HAP-1 (cell line): Measurements from ENCODE around the gene SFTPD.
A peak's percentile ranks its signal among the peaks of the same experiment; 100 is the strongest.

Experiments used
- DNase-seq, 2 experiments: peaks; one replicate each; pipeline ENCODE4 v3.0.0-alpha.2; 2016 to 2020; ENCODE audit warnings: low spot score in 2 of 2
- H3K27me3 ChIP-seq: fragments of 250-450 bp; sonication (Bioruptor Pico); 2 replicates; pipeline ENCODE4 v1.5.1; 2020; ENCODE audit warnings: low read depth, mild to moderate bottlenecking, moderate library complexity
- H3K36me3 ChIP-seq: fragments of 250-450 bp; sonication (Bioruptor Pico); replicated peaks from 2 replicates; pipeline ENCODE4 v1.5.1; 2020; ENCODE audit warnings: mild to moderate bottlenecking
- H3K4me1 ChIP-seq: fragments of 250-450 bp; sonication (Bioruptor Pico); 2 replicates; pipeline ENCODE4 v1.5.1; 2020; ENCODE audit warnings: mild to moderate bottlenecking
- H3K4me3 ChIP-seq: fragments of 250-450 bp; sonication (Bioruptor Pico); 2 replicates; pipeline ENCODE4 v1.5.1; 2020; ENCODE audit warnings: mild to moderate bottlenecking, moderate library complexity
- H3K9me3 ChIP-seq: fragments of 250-450 bp; sonication (Bioruptor Pico); 2 replicates; pipeline ENCODE4 v1.5.1; 2020; ENCODE audit warnings: mild to moderate bottlenecking, moderate library complexity
- in situ Hi-C: fragments of 300-500 bp; cut with MboI; formaldehyde crosslinking; loops from 3 replicates; pipeline ENCODE4 v1.14.3; 2020; ENCODE audit warnings: low sequenced_read_pairs, inconsistent platforms, mixed read lengths

SFTPD gene

GRCh38 chr10:79941146-79941545 lies 7.8 kb downstream of the SFTPD start:
- in situ Hi-C loops, result loop anchor here (25.0 kb wide), 1 partner anchor 554 kb away; no protein-coding TSS in a partner anchor
- Histone ChIP-seq H3K36me3 (no peaks in the 10 kb centered on the region), H3K9me3 (no peaks in the 10 kb centered on the region), H3K27me3 (no peaks in the 10 kb centered on the region), H3K4me1 (no peaks in the 10 kb centered on the region), H3K4me3 (no peak overlapping the region)
- no peak for DNase-seq

DNA sequence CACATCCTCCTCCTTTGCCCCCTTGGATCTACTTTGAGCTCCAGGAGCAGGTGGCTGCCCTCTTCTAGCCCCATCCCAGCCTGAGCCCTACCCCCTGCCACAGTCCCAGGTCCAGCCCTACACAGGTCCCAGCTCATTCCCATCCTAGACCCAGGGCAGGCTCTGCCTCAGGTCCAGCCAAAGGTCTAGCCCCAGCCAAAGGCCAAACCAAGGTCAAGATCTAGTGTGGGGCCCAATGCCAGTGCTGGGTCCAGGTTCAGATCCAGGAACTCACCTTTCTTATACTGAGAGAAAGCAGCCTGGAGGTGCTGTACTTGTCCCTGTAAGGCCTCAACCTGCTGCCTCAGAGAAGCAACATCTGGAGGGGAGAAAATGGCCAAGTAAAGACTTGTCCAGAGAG lies 8.5 kb downstream of the SFTPD start:
- Histone ChIP-seq H3K9me3 (no peaks in the 10 kb centered on the region), H3K4me3 (no peak overlapping the region), H3K27me3 (no peaks in the 10 kb centered on the region), H3K4me1 (no peaks in the 10 kb centered on the region), H3K36me3 (no peaks in the 10 kb centered on the region)
- in situ Hi-C loops, result loop anchor here (25.0 kb wide), 1 partner anchor 553 kb away; no protein-coding TSS in a partner anchor
- DNase-seq, result no peak

- H3K4me3 ChIP-seq, result no peak overlapping the region
- H3K36me3 ChIP-seq, result no peaks in the 10 kb centered on the region
- no peaks in the 10 kb centered on the region for H3K27me3 ChIP-seq
- DNase-seq, result no peak
- no peaks in the 10 kb centered on the region for H3K4me1 ChIP-seq
- no peaks in the 10 kb centered on the region for H3K9me3 ChIP-seq
- in situ Hi-C loops, result loop anchor here (25.0 kb wide), 1 partner anchor 553 kb away; no protein-coding TSS in a partner anchor
Measured at GRCh38 chr10:79939969-79940368, 8.9 kb downstream of the SFTPD start.

GRCh38 chr10:79938728-79939406 lies 10.0 kb downstream of the SFTPD start:
- no peak for DNase-seq
- Histone ChIP-seq H3K27me3 (no peaks in the 10 kb centered on the region), H3K9me3 (no peaks in the 10 kb centered on the region), H3K4me3 (no peak overlapping the region), H3K36me3 (no peaks in the 10 kb centered on the region), H3K4me1 (no peaks in the 10 kb centered on the region)
- in situ Hi-C loops, result loop anchor here (25.0 kb wide), 1 partner anchor 552 kb away; no protein-coding TSS in a partner anchor

DNA sequence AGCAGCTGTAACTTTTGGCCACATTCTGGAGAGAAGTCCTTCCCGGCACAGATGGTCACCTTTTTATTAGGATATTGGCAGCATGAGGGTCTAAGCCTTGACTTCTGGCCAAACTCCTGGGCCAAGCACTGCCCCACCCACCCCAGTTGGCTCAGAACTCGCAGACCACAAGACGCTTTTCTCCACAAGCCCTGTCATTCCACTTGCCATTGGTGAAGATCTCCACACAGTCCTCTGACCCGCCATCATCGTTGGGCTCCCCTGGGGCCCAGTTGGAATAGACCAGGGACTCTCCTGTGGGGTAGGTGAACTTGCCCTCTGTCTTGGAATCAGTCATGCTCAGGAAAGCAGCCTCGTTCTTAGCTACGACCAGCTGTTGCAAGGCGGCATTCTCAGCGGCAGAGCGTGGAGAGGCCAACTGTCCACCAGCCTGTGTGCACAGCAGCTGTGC lies 11.2 kb downstream of the SFTPD start:
- H3K4me1 ChIP-seq, result no peaks in the 10 kb centered on the region
- no peaks in the 10 kb centered on the region for H3K27me3 ChIP-seq
- H3K4me3 ChIP-seq, result no peak overlapping the region
- DNase-seq, result no peak
- in situ Hi-C loops, result loop anchor here (25.0 kb wide), 1 partner anchor 550 kb away; no protein-coding TSS in a partner anchor
- H3K36me3 ChIP-seq, result no peaks in the 10 kb centered on the region
- H3K9me3 ChIP-seq, result no peaks in the 10 kb centered on the region

DNA sequence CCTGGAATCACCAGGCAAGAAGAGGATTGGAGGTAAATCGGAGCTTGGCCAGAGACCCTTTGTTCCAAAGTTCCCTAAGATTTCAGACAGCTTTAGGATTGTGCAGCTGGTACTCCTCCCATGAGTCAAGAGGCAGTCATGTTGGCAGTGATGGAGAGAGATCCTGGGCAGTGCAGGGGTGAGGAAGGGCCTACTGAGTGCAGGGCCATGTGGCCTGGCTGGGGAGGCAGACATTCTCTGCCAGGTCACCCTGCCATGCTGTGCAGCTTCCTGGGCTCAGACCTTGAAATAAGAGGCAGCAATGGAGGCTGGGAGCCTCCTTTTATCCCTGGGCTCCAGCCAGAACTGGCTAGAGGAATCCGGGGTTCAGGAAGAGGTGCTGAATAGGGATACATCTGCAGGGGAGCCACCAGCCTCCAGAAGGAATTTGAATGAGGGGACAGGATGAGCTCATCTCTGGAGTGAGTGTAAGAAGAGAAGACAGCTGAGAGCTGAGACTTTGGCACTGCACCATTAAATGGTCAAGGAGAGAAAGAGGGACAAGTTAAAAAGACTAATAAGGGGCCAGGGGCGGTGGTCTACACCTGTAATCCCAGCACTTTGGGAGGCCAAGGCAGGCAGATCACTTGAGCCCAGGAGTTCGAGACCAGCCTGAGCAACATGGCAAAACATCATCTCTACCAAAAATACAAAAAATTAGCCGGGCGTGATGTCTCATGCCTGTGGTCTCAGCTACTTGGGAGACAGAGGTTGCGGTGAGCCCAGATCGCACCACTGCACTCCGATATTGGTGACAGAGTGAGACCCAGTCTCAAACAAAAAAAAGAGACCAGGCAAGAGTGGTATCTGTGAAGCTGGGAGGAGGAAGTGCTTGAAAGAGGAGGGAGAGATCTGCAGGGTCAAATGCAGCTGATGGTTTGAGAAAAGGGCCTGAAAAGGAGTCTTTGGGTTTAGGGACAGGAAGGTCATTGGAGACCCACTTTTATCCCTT lies 12.0 kb downstream of the SFTPD start:
- Histone ChIP-seq H3K4me1 (no peaks in the 10 kb centered on the region), H3K27me3 (no peaks in the 10 kb centered on the region), H3K36me3 (no peaks in the 10 kb centered on the region), H3K4me3 (no peak overlapping the region), H3K9me3 (no peaks in the 10 kb centered on the region)
- in situ Hi-C loops, result loop anchor here (25.0 kb wide), 1 partner anchor 550 kb away; no protein-coding TSS in a partner anchor
- DNase-seq, result no peak

GRCh38 chr10:79933961-79934360 lies 14.9 kb downstream of the SFTPD start:
- Histone ChIP-seq H3K4me1 (no peaks in the 10 kb centered on the region), H3K36me3 (no peaks in the 10 kb centered on the region), H3K9me3 (no peaks in the 10 kb centered on the region), H3K27me3 (peaks cover 4% of the 10 kb centered on the region; the same call in 1 of the 2 replicates), H3K4me3 (no peak overlapping the region)
- in situ Hi-C loops, result loop anchor here (25.0 kb wide), 1 partner anchor 547 kb away; no protein-coding TSS in a partner anchor
- DNase-seq, result no peak

GRCh38 chr10:79932841-79933379 lies 16.0 kb downstream of the SFTPD start:
- peaks cover 4% of the 10 kb centered on the region; the same call in 1 of the 2 replicates for H3K27me3 ChIP-seq
- H3K4me1 ChIP-seq, result no peaks in the 10 kb centered on the region
- no peaks in the 10 kb centered on the region for H3K36me3 ChIP-seq
- in situ Hi-C loops, result loop anchor here (25.0 kb wide), 1 partner anchor 546 kb away; no protein-coding TSS in a partner anchor
- no peak for DNase-seq
- no peak overlapping the region for H3K4me3 ChIP-seq
- H3K9me3 ChIP-seq, result no peaks in the 10 kb centered on the region

DNA sequence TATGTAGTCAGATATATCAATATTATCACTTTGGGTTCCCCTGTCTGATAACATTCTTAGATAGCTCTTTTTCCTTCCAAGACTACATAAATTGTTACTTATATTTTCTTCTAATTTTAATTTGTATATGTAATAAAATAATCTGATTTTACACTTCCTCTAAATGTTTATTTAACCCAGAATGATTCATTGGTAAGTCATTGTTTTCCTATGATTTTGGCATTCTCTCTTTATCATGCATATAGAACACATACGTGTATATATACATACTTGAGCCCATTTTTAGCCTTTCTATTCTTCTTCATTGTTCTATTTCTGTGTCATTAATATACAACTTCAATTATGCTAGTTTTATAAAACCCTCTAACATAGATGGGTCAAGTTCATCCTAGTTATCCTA lies 16.6 kb downstream of the SFTPD start:
- in situ Hi-C loops, result loop anchor here (25.0 kb wide), 1 partner anchor 545 kb away; no protein-coding TSS in a partner anchor
- Histone ChIP-seq H3K36me3 (no peaks in the 10 kb centered on the region), H3K4me1 (no peaks in the 10 kb centered on the region), H3K27me3 (peaks cover 4% of the 10 kb centered on the region; the same call in 1 of the 2 replicates), H3K4me3 (no peak overlapping the region), H3K9me3 (no peaks in the 10 kb centered on the region)
- no peak for DNase-seq

GRCh38 chr10:79930751-79931150 lies 18.2 kb downstream of the SFTPD start:
- no peaks in the 10 kb centered on the region for H3K9me3 ChIP-seq
- in situ Hi-C loops, result loop anchor here (25.0 kb wide), 1 partner anchor 543 kb away; no protein-coding TSS in a partner anchor
- no peak for DNase-seq
- no peaks in the 10 kb centered on the region for H3K4me1 ChIP-seq
- no peaks in the 10 kb centered on the region for H3K36me3 ChIP-seq
- peaks cover 4% of the 10 kb centered on the region; the same call in 1 of the 2 replicates for H3K27me3 ChIP-seq
- H3K4me3 ChIP-seq, result no peak overlapping the region

DNA sequence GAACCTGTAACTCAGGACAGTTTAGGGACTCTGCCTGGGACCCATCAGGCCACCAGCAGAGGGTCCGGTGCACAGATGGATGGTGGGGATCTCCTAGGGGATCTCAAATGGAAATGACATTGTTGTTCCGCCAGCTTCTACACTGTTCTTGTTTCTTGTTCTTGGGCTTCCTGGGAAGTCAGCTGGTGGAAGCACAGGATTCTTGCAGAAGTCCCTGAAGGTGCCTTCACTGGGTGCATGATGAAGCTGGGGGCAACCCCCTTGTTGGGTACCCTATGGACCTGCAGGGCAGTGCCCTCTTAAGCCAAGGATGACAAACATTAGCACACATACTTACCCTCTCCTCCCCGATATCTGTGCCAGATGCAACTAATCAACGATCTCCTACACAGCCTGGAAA lies 18.6 kb downstream of the SFTPD start:
- in situ Hi-C loops, result loop anchor here (25.0 kb wide), 1 partner anchor 543 kb away; no protein-coding TSS in a partner anchor
- H3K27me3 ChIP-seq, result peaks cover 4% of the 10 kb centered on the region; the same call in 1 of the 2 replicates
- no peak for DNase-seq
- H3K4me1 ChIP-seq, result no peaks in the 10 kb centered on the region
- no peaks in the 10 kb centered on the region for H3K36me3 ChIP-seq
- H3K9me3 ChIP-seq, result no peaks in the 10 kb centered on the region
- no peak overlapping the region for H3K4me3 ChIP-seq

GRCh38 chr10:79929409-79929904 lies 19.4 kb downstream of the SFTPD start:
- Histone ChIP-seq H3K4me3 (no peak overlapping the region), H3K36me3 (no peaks in the 10 kb centered on the region), H3K4me1 (no peaks in the 10 kb centered on the region), H3K9me3 (no peaks in the 10 kb centered on the region), H3K27me3 (peaks cover 4% of the 10 kb centered on the region; the same call in 1 of the 2 replicates)
- in situ Hi-C loops, result loop anchor here (5.0 to 25.0 kb wide), 2 partner anchors 367 to 542 kb away; partner anchors contain the start of gene SFTPA2
- peak; percentile 56 to 89 for DNase-seq
